Lung (tissue), 12 donors: ENCODE measurements around the gene CCDC80. TPM values are rescaled to one million over a fixed set of nuclear protein-coding genes. Genes with fewer than 3 reads are reported as not detected.

ENCODE experiments used
- ATAC-seq: fragments of 200-7000 bp; cut with Tn5 transposase; one replicate; pipeline ENCODE4 v1.9.1; 2020; ENCODE audit warnings: moderate number of reproducible peaks; ENCODE audit not compliant: insufficient read depth, low FRiP score
- DNase-seq, 3 donors: peaks; one replicate each; pipeline ENCODE4 v3.0.0-alpha.2; 2013 to 2017
- H3K27ac ChIP-seq, 2 donors: one replicate each; pipeline ENCODE4 v1.5.1; 2013; ENCODE audit warnings: mild to moderate bottlenecking in 2 of 2, moderate library complexity in 2 of 2, control low read depth in 1 of 2, inconsistent platforms in 1 of 2, low read depth in 1 of 2, low read length in 1 of 2
- H3K27me3 ChIP-seq, 3 donors: one replicate each; pipeline ENCODE4 v1.5.1; 2013; ENCODE audit warnings: low read length in 2 of 3; ENCODE audit not compliant: control insufficient read depth in 3 of 3, insufficient read depth in 3 of 3
- H3K36me3 ChIP-seq, 4 donors: one replicate each; pipeline ENCODE4 v1.5.1; 2013; ENCODE audit warnings: low read length in 4 of 4, mild to moderate bottlenecking in 1 of 4, moderate library complexity in 1 of 4; ENCODE audit not compliant: control insufficient read depth in 4 of 4, insufficient read depth in 4 of 4
- H3K4me1 ChIP-seq, 5 donors: one replicate each; pipeline ENCODE4 v1.5.1; 2013; ENCODE audit warnings: low read length in 5 of 5, mild to moderate bottlenecking in 2 of 5, moderate library complexity in 1 of 5; ENCODE audit not compliant: control insufficient read depth in 5 of 5, insufficient read depth in 5 of 5
- H3K4me3 ChIP-seq: one replicate; pipeline ENCODE4 v1.5.1; 2013; ENCODE audit warnings: mild to moderate bottlenecking, control low read depth, moderate library complexity
- H3K9ac ChIP-seq, 2 donors: one replicate each; pipeline ENCODE4 v1.5.1; 2013; ENCODE audit warnings: low read length in 2 of 2, control low read depth in 1 of 2; ENCODE audit not compliant: insufficient read depth in 1 of 2
- H3K9me3 ChIP-seq, 4 donors: one replicate each; pipeline ENCODE4 v1.5.1; 2013; ENCODE audit warnings: low read length in 3 of 4, mild to moderate bottlenecking in 1 of 4, moderate library complexity in 1 of 4; ENCODE audit not compliant: control insufficient read depth in 4 of 4, insufficient read depth in 3 of 4
- CTCF ChIP-seq: IDR thresholded peaks from 2 replicates; pipeline ENCODE4 v1.5.1; 2012; ENCODE audit warnings: mild to moderate bottlenecking; ENCODE audit errors: control extremely low read depth, extremely low read depth
- WGBS, 2 donors: extraction: QIAGEN DNeasy Blood & Tissue Kit; methylation state at CpG; one replicate each; pipeline ENCODE4 v1.1.7; 2013; 5-methylcytosine and 5-hydroxymethylcytosine counted together
- polyA plus RNA-seq, 2 donors: library from polyadenylated mRNA; stranded (reverse); fragments of 200-250 nt; gene quantifications; one replicate each; pipeline ENCODE4 v1.2.1, GENCODE V29; 2013
- total RNA-seq, 2 donors: library from RNA; depleted of rRNA in 1 of 2; stranded (reverse); fragments of >200 nt in 1 of 2; gene quantifications; one replicate each; pipeline ENCODE4 v1.2.1, GENCODE V29; 2014 to 2021
- donor health status: control.
- donor health status: control.
- donor health status: Bipolar disorder and iron deficiency.
- donor health status: healthy.
- donor health status: DM: yes; HTN: yes; CAD: no.

Gene CCDC80
- total and polyA plus RNA-seq, 4 donors = 19.0 to 63.3 (median 29.3) TPM

- Histone ChIP-seq H3K36me3 (peaks cover 0 to 8% (median 0%) of the 10 kb centered on the region in 4 donors), H3K9ac (peak within 1 kb of the TSS; percentile 78 to 100), H3K27me3 (no peaks in the 10 kb centered on the region), H3K4me1 (peaks cover 0 to 20% (median 8%) of the 10 kb centered on the region in 5 donors), H3K4me3 (peak within 1 kb of the TSS; percentile 90), H3K9me3 (no peaks in the 10 kb centered on the region), H3K27ac (peak within 1 kb of the TSS; percentile 93 to 97)
- TF ChIP-seq CTCF = no peak
- peak; percentile 90 for ATAC-seq
- peak; percentile 99 to 100 (median 99) for DNase-seq
- WGBS, 2 donors = 0% methylated on average over 50 to 58 of the region's 58 CpGs
These were observed 79.0 kb downstream of the CCDC80 start, which contains the start of the genes ATG3 and SLC35A5 for GRCh38 chr3:112561734-112562529. Gene ATG3 (minus strand): TSS chr3:112561962. CDS start chr3:112561528, 434 bp downstream. Gene SLC35A5 (plus strand): TSS chr3:112562045. CDS start chr3:112563404, 1,359 bp downstream.

GRCh38 chr3:112561484-112561733 lies 79.5 kb downstream of the CCDC80 start:
- peak; percentile 67 for ATAC-seq
- no peak for TF ChIP-seq CTCF
- Histone ChIP-seq H3K9me3 (no peaks in the 10 kb centered on the region), H3K27ac (peak overlapping the region; percentile 83 to 97), H3K9ac (peak overlapping the region in 1 of 2 donors; percentile 91), H3K36me3 (peaks cover 0 to 6% (median 0%) of the 10 kb centered on the region in 4 donors), H3K27me3 (no peaks in the 10 kb centered on the region), H3K4me3 (peak overlapping the region; percentile 90), H3K4me1 (peaks cover 0 to 20% (median 8%) of the 10 kb centered on the region in 5 donors)
- DNase-seq = no peak
- 0 to 1% methylated on average over 29 of the region's 29 CpGs for WGBS, 2 donors

- ATAC-seq (peak; percentile 27), DNase-seq (peak; percentile 87 to 92 (median 91))
- Histone ChIP-seq H3K9ac (peak overlapping the region; percentile 51 to 91), H3K4me1 (peaks cover 0 to 20% (median 8%) of the 10 kb centered on the region in 5 donors), H3K4me3 (peak overlapping the region; percentile 90), H3K27ac (peak overlapping the region; percentile 83 to 97), H3K27me3 (no peaks in the 10 kb centered on the region), H3K9me3 (no peaks in the 10 kb centered on the region), H3K36me3 (peaks cover 0 to 6% (median 0%) of the 10 kb centered on the region in 4 donors)
- TF ChIP-seq CTCF = no peak
- 0% methylated on average over 29 of the region's 29 CpGs for WGBS, 2 donors
These were observed 80.0 kb downstream of the CCDC80 start for GRCh38 chr3:112560721-112561483.
